GM19238 (cell line): Measurements from ENCODE around the gene SCAF1.

ENCODE experiments used
- DNase-seq: peaks from one replicate; pipeline ENCODE4 v3.0.0; 2011; ENCODE audit warnings: low spot score; ENCODE audit not compliant: insufficient read length

Gene SCAF1

GRCh38 chr19:49665036-49665350 is 23.0 kb downstream of the SCAF1 start:
- no peak for DNase-seq

GRCh38 chr19:49665351-49666119 is 23.5 kb downstream of the SCAF1 start, which contains the start of the genes BCL2L12 and IRF3:
TSS of gene BCL2L12 (plus strand) at chr19:49665933. CDS start at chr19:49666693, 760 bp downstream.
TSS of gene IRF3 (minus strand) at chr19:49665857. CDS start at chr19:49664838, 1,019 bp downstream.
- peak; percentile 99 for DNase-seq

- DNase-seq: no peak
Observed at GRCh38 chr19:49666120-49666444, 24.1 kb downstream of the SCAF1 start.

GRCh38 chr19:49667473-49667872 is 25.5 kb downstream of the SCAF1 start:
- no peak for DNase-seq

GRCh38 chr19:49669516-49669915 is 27.5 kb downstream of the SCAF1 start:
- no peak for DNase-seq

GRCh38 chr19:49672131-49672919 is 30.3 kb downstream of the SCAF1 start:
- peak; percentile 94 for DNase-seq

- DNase-seq: peak; percentile 74
Observed at GRCh38 chr19:49676136-49676783, 34.3 kb downstream of the SCAF1 start.

- DNase-seq: peak; percentile 97
Observed at GRCh38 chr19:49676784-49677230, 34.8 kb downstream of the SCAF1 start.

- DNase-seq: no peak
Observed at GRCh38 chr19:49677231-49677900, 35.4 kb downstream of the SCAF1 start, which contains the start of gene PRMT1. TSS of gene PRMT1 (plus strand) at chr19:49677271. CDS start at chr19:49677281, 10 bp downstream.

- peak; percentile 71 for DNase-seq
Observed at GRCh38 chr19:49677901-49678674, 36.1 kb downstream of the SCAF1 start.

- no peak for DNase-seq
Observed at GRCh38 chr19:49678985-49679770, 37.2 kb downstream of the SCAF1 start.

GRCh38 chr19:49679771-49680413 is 37.9 kb downstream of the SCAF1 start:
- no peak for DNase-seq

- peak; percentile 95 for DNase-seq
Observed at GRCh38 chr19:49680421-49681351, 38.7 kb downstream of the SCAF1 start.

GRCh38 chr19:49681830-49682229 is 39.8 kb downstream of the SCAF1 start:
- no peak for DNase-seq

GRCh38 chr19:49682274-49682673 is 40.3 kb downstream of the SCAF1 start:
- no peak for DNase-seq

GRCh38 chr19:49683814-49684250 is 41.8 kb downstream of the SCAF1 start:
- no peak for DNase-seq

- no peak for DNase-seq
Observed at GRCh38 chr19:49684251-49684982, 42.4 kb downstream of the SCAF1 start.
